Gastroesophageal sphincter (tissue), 4 donors: ENCODE data around the gene PIP4K2A. TPM values are rescaled to one million over a fixed set of nuclear protein-coding genes. Genes with fewer than 3 reads are reported as not detected.

Experiments used
- ATAC-seq: fragments of 150-250 bp; one replicate; pipeline ENCODE4 v1.9.1; 2016; ENCODE audit warnings: mild to moderate bottlenecking, moderate library complexity
- H3K27ac ChIP-seq, 4 donors: fragments of 200-600 bp; sonication (generic) in 3 of 4; 1 replicate in 3 of 4; 2 replicates in 1 of 4; pipeline ENCODE4 v1.5.1; 2016 to 2019
- H3K27me3 ChIP-seq: fragments of 200-600 bp; sonication (generic); one replicate; pipeline ENCODE4 v1.5.1; 2019
- H3K36me3 ChIP-seq, 2 donors: fragments of 200-600 bp; sonication (generic); one replicate each; pipeline ENCODE4 v1.5.1; 2019; ENCODE audit warnings: control low read depth in 1 of 2
- H3K4me1 ChIP-seq, 3 donors: fragments of 200-600 bp; sonication (generic); 1 replicate in 2 of 3; 2 replicates in 1 of 3; pipeline ENCODE4 v1.5.1; 2016 to 2019; ENCODE audit warnings: control low read depth in 2 of 3
- H3K4me3 ChIP-seq, 2 donors: fragments of 200-600 bp; sonication (generic); one replicate each; pipeline ENCODE4 v1.5.1; 2019; ENCODE audit warnings: mild to moderate bottlenecking in 1 of 2, moderate library complexity in 1 of 2
- H3K9me3 ChIP-seq, 3 donors: fragments of 200-600 bp; sonication (generic); one replicate each; pipeline ENCODE4 v1.5.1; 2017 to 2019; ENCODE audit warnings: control low read depth in 2 of 3
- CTCF ChIP-seq, 4 experiments: fragments of 200-600 bp in 2 of 4; fragments of 450-650 bp in 2 of 4; sonication (generic) in 1 of 4; IDR thresholded peaks; one replicate each; pipeline ENCODE4 v1.5.1; 2017 to 2019; ENCODE audit warnings: antibody characterized with exemption in 4 of 4, mild to moderate bottlenecking in 2 of 4, moderate library complexity in 2 of 4
- EP300 ChIP-seq: sonication (generic); formaldehyde crosslinking; IDR thresholded peaks from one replicate; pipeline ENCODE4 v1.6.1; 2017; ENCODE audit warnings: antibody characterized with exemption, mild to moderate bottlenecking
- POLR2A ChIP-seq, 2 donors: fragments of 450-650 bp; IDR thresholded peaks; one replicate each; pipeline ENCODE4 v1.6.1; 2017; ENCODE audit warnings: antibody characterized with exemption in 2 of 2, mild to moderate bottlenecking in 2 of 2, moderate library complexity in 1 of 2
- POLR2AphosphoS5 ChIP-seq: sonication (generic); formaldehyde crosslinking; IDR thresholded peaks from one replicate; pipeline ENCODE4 v1.6.1; 2017; ENCODE audit warnings: antibody characterized with exemption
- WGBS, 2 donors: methylation state at CpG; one replicate each; pipeline ENCODE4 v1.1.5; 2018; ENCODE audit warnings: low coverage in 1 of 2; 5-methylcytosine and 5-hydroxymethylcytosine counted together
- total RNA-seq, 4 donors: library from RNA; depleted of rRNA; stranded (reverse); fragments of >200 nt; gene quantifications; one replicate each; pipeline ENCODE4 v1.1.0, GENCODE V29; 2016

The PIP4K2A gene
- total RNA-seq, 4 donors from 2014 or later, result 30.4 to 57.2 (median 51.3) TPM

DNA sequence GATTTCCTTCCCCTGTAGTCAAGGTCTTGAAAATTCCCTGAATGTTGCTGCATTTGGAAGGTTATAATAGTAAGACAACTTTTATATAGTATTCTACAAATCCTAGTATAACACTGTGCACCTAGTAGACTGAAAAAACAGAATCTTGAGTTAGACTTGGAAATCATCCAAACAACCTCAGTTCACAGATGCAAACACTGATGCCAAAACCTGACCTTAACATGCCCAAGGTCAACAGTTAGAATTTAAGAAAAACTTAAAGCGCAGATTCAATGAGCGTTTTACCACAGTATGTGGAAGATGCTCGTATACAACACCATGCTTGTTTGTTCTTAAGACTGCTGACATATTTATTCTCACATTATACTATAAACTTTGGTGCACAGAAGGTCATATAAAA, 3.0 kb downstream of the PIP4K2A start:
- TF ChIP-seq EP300 (no peak), POLR2AphosphoS5 (no peak), POLR2A (IDR thresholded peaks at IDR 0.05) (no peak), CTCF (IDR thresholded peaks at IDR 0.05) (no peak)
- Histone ChIP-seq H3K27me3 (no peaks in the 10 kb centered on the region), H3K36me3 (no peaks in the 10 kb centered on the region), H3K9me3 (no peaks in the 10 kb centered on the region), H3K4me1 (peaks cover 0 to 46% (median 4%) of the 10 kb centered on the region in 3 donors), H3K4me3 (no peak overlapping the region), H3K27ac (no peak overlapping the region)
- ATAC-seq, result no peak
- WGBS, 2 donors, result 67 to 82% methylated on average over 1 to 3 of the region's 3 CpGs

DNA sequence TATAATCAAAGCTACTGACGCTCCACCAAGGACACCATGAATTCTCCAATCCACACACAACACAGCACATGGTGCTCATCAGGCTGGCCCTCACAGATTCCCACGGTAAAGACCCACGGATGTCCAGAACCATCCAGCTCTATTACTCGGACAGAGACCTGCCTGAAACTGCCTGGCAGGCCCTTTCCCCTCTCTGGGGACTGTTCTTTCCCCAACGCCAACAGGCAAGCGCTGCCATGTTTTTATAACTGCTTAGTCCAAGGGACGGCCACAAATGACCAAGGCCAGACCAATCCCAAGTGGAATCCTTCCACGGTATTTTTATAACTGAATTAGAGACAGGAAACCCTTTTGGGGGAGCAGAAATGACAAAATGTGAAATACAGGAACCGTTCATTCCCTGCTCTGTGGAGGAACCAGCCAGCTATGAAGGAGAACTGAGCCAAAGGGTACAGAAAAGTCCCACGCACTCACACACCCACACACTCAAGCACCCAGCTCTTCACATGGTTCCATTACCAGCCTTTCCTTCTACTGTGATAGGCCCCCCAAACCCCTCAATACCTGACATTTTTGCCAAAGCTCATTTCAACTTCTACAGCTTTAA, 4.1 kb downstream of the PIP4K2A start:
- H3K27me3 ChIP-seq, result no peaks in the 10 kb centered on the region
- no peak overlapping the region for H3K27ac ChIP-seq
- no peaks in the 10 kb centered on the region for H3K9me3 ChIP-seq
- no peak overlapping the region for H3K4me3 ChIP-seq
- no peak for ATAC-seq
- TF ChIP-seq POLR2A (IDR thresholded peaks at IDR 0.05), result no peak
- no peak for TF ChIP-seq POLR2AphosphoS5
- no peak for TF ChIP-seq CTCF (IDR thresholded peaks at IDR 0.05)
- TF ChIP-seq EP300, result no peak
- 65 to 68% methylated on average over 3 to 7 of the region's 10 CpGs for WGBS, 2 donors
- peaks cover 0 to 56% (median 4%) of the 10 kb centered on the region in 3 donors for H3K4me1 ChIP-seq
- no peaks in the 10 kb centered on the region for H3K36me3 ChIP-seq

GRCh38 chr10:22708772-22709171, 5.6 kb downstream of the PIP4K2A start:
- ATAC-seq, result no peak
- 93 to 100% methylated on average over 1 of the region's 1 CpG for WGBS, 2 donors
- no peaks in the 10 kb centered on the region for H3K9me3 ChIP-seq
- TF ChIP-seq POLR2A (IDR thresholded peaks at IDR 0.05) (no peak), CTCF (IDR thresholded peaks at IDR 0.05) (no peak), POLR2AphosphoS5 (no peak), EP300 (no peak)
- H3K4me3 ChIP-seq, result no peak overlapping the region
- no peak overlapping the region for H3K27ac ChIP-seq
- H3K27me3 ChIP-seq, result no peaks in the 10 kb centered on the region
- H3K4me1 ChIP-seq, result peaks cover 0 to 63% (median 7%) of the 10 kb centered on the region in 3 donors
- no peaks in the 10 kb centered on the region for H3K36me3 ChIP-seq

DNA sequence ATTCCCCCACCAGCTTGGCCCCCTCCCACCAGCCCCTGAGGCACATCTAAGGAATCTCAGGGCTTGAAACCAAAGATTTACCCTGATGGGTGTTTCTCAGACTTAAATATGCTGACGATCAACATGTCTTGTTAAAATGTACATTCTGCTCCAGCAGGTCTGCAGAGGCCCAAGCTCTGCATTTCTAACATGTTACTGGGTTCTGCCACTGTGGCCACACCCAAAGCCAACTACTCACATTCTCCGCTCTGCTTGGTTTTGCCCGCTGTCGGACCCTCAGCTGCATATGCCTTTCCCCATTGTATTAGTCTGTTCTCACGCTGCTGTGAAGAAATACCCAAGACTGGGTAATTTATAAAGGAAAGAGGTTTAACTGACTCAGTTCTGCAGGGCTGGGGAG, 8.9 kb downstream of the PIP4K2A start:
- no peaks in the 10 kb centered on the region for H3K9me3 ChIP-seq
- no peaks in the 10 kb centered on the region for H3K27me3 ChIP-seq
- peaks cover 5 to 73% (median 7%) of the 10 kb centered on the region in 3 donors for H3K4me1 ChIP-seq
- WGBS, 2 donors, result 88 to 95% methylated on average over 1 to 5 of the region's 5 CpGs
- H3K4me3 ChIP-seq, result no peak overlapping the region
- no peak for ATAC-seq
- no peak for TF ChIP-seq POLR2AphosphoS5
- TF ChIP-seq CTCF (IDR thresholded peaks at IDR 0.05), result no peak
- TF ChIP-seq POLR2A (IDR thresholded peaks at IDR 0.05), result no peak
- no peak for TF ChIP-seq EP300
- H3K36me3 ChIP-seq, result no peaks in the 10 kb centered on the region
- no peak overlapping the region for H3K27ac ChIP-seq

DNA sequence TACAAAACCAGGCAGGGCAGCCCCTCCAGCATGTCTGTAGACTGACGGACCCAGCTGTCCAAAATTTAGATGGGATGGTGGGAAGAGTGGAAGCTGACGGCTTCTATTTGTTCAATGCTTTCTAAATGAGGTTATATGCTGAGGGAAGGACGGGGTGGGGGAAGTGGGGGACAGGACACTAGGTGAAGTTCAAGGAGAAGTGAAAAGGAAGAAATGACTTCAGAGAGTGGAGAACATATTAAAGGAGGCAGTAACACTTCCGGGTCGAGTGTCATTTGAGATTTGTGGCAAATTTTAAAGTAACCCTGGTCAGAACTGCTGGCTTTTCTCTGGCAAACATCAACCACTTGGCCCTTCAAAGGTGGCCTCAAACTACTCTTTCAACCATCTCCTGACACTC, 9.4 kb downstream of the PIP4K2A start:
- no peak for TF ChIP-seq POLR2AphosphoS5
- no peak for TF ChIP-seq CTCF (IDR thresholded peaks at IDR 0.05)
- TF ChIP-seq EP300, result no peak
- no peak for TF ChIP-seq POLR2A (IDR thresholded peaks at IDR 0.05)
- Histone ChIP-seq H3K4me1 (peaks cover 5 to 74% (median 7%) of the 10 kb centered on the region in 3 donors), H3K27ac (no peak overlapping the region), H3K9me3 (no peaks in the 10 kb centered on the region), H3K27me3 (no peaks in the 10 kb centered on the region), H3K36me3 (no peaks in the 10 kb centered on the region), H3K4me3 (no peak overlapping the region)
- no peak for ATAC-seq
- WGBS, 2 donors, result 83 to 89% methylated on average over 4 to 5 of the region's 5 CpGs
